Pulmonary artery endothelial cell (primary cell): ENCODE data around the gene IQSEC1. TPM values are rescaled to one million over a fixed set of nuclear protein-coding genes. Genes with fewer than 3 reads are reported as not detected.
A peak's percentile ranks its signal among the peaks of the same experiment; 100 is the strongest.

Experiments used
- DNase-seq: peaks from one replicate; pipeline ENCODE4 v3.0.0-alpha.2; 2011; ENCODE audit warnings: low read depth, low spot score
- total RNA-seq: library from RNA; depleted of rRNA; stranded (reverse); fragments of >200 nt; gene quantifications from 2 replicates; pipeline ENCODE4 v1.2.3, GENCODE V29; 2014

The IQSEC1 gene
- total RNA-seq, 1 donor from 2014 or later, result 8.9 TPM

GRCh38 chr3:13030684-13031083 lies 42.5 kb downstream of the IQSEC1 start:
- DNase-seq, result no peak

GRCh38 chr3:13028010-13028821 lies 45.0 kb downstream of the IQSEC1 start:
- DNase-seq, result no peak

GRCh38 chr3:13027154-13027553 lies 46.1 kb downstream of the IQSEC1 start:
- DNase-seq, result no peak

- no peak for DNase-seq
Measured at GRCh38 chr3:13026534-13026933, 46.7 kb downstream of the IQSEC1 start.

GRCh38 chr3:13025778-13026518 lies 47.3 kb downstream of the IQSEC1 start:
- no peak for DNase-seq

- DNase-seq, result no peak
Measured at GRCh38 chr3:13025090-13025489, 48.1 kb downstream of the IQSEC1 start.

GRCh38 chr3:13024765-13025065 lies 48.5 kb downstream of the IQSEC1 start:
- DNase-seq, result no peak

GRCh38 chr3:13023971-13024764 lies 49.1 kb downstream of the IQSEC1 start:
- DNase-seq, result no peak

- DNase-seq, result no peak
Measured at GRCh38 chr3:13023235-13023970, 49.8 kb downstream of the IQSEC1 start.

- DNase-seq, result peak; percentile 8
Measured at GRCh38 chr3:13022348-13023234, 50.6 kb downstream of the IQSEC1 start.

- no peak for DNase-seq
Measured at GRCh38 chr3:13021141-13022114, 51.8 kb downstream of the IQSEC1 start.

- DNase-seq, result no peak
Measured at GRCh38 chr3:13020159-13020750, 53.0 kb downstream of the IQSEC1 start.

GRCh38 chr3:13019243-13020095 lies 53.8 kb downstream of the IQSEC1 start:
- no peak for DNase-seq

- no peak for DNase-seq
Measured at GRCh38 chr3:13018561-13019242, 54.5 kb downstream of the IQSEC1 start.

- DNase-seq, result no peak
Measured at GRCh38 chr3:13018043-13018451, 55.2 kb downstream of the IQSEC1 start.

GRCh38 chr3:13017361-13018042 lies 55.7 kb downstream of the IQSEC1 start:
- DNase-seq, result no peak
